K562 (cell line): Measurements from ENCODE around the gene CASP9. TPM values are rescaled to one million over a fixed set of nuclear protein-coding genes. Genes with fewer than 3 reads are reported as not detected.

Experiments
- BCL6 ChIP-seq: fragments of 250-450 bp; sonication (Bioruptor Pico); IDR thresholded peaks from 2 replicates; pipeline ENCODE4 v1.4.0; 2020
- BRD4 ChIP-seq: fragments of 200-600 bp; sonication (generic); IDR thresholded peaks from 2 replicates; pipeline ENCODE4 v1.6.1; 2017; ENCODE audit warnings: inconsistent platforms
- CEBPG ChIP-seq, 3 experiments: fragments of 200-800 bp in 1 of 3; sonication (Bioruptor generic) in 1 of 3; sonication (generic) in 1 of 3; formaldehyde crosslinking in 1 of 3; IDR thresholded peaks in 2 of 3; conservative IDR thresholded peaks in 1 of 3; 2 replicates each; pipeline versions ENCODE4 v1.6.1 to v1.8.0; 2016 to 2022; ENCODE audit warnings: missing compliant biosample characterization in 2 of 3, missing genetic modification characterization in 2 of 3, mild to moderate bottlenecking in 1 of 3, missing genetic modification reagents in 1 of 3
- KDM2B ChIP-seq: fragments of 250-450 bp; sonication (Bioruptor Pico); IDR thresholded peaks from 2 replicates; pipeline ENCODE4 v1.8.0; 2021; ENCODE audit warnings: mild to moderate bottlenecking, moderate library complexity
- MYNN ChIP-seq, 2 experiments: sonication (generic); formaldehyde crosslinking in 1 of 2; IDR thresholded peaks; 2 replicates each; pipeline versions ENCODE4 v1.5.0 to v1.6.1; 2016 to 2020; ENCODE audit warnings: antibody characterized with exemption in 1 of 2, missing genetic modification reagents in 1 of 2
- RBFOX2 ChIP-seq: fragments of 200-400 bp; formaldehyde crosslinking; IDR thresholded peaks from 2 replicates; pipeline ENCODE4 v1.6.1; 2017; ENCODE audit warnings: low read depth, mild to moderate bottlenecking, low read length, moderate library complexity
- RCOR1 ChIP-seq, 2 experiments: IDR thresholded peaks; 2 replicates each; pipeline ENCODE4 v1.6.1; 2012; ENCODE audit warnings: low read depth in 2 of 2, low read length in 2 of 2, borderline replicate concordance in 1 of 2, improper control_type of control experiment in 1 of 2
- SREBF1 ChIP-seq: fragments of 150-350 bp; IDR thresholded peaks from 2 replicates; pipeline ENCODE4 v1.6.1; 2014; ENCODE audit warnings: antibody characterized with exemption, low read depth, low read length, borderline replicate concordance
- ZNF444 ChIP-seq: fragments of 250-450 bp; sonication (Bioruptor Pico); IDR thresholded peaks from 2 replicates; pipeline ENCODE4 v1.4.0; 2020; ENCODE audit warnings: mild to moderate bottlenecking, moderate library complexity
- polyA plus RNA-seq, 8 experiments: library from polyadenylated mRNA; depleted of rRNA in 4 of 8; stranded (reverse) in 5 of 8; unstranded in 3 of 8; fragments of >200 nt; fragmentation: Nextera tagmentation in 2 of 8; fragmentation: Illumina TruSeq in 1 of 8; extraction: Ambion mirVana in 2 of 8; extraction: Trizol in 1 of 8; gene quantifications; 2 replicates each; pipeline versions ENCODE4 v1.2.1 to v1.2.3, GENCODE V29; 2011 to 2014; ENCODE audit warnings: inconsistent platforms in 1 of 8, missing spikeins in 1 of 8
- total RNA-seq, 7 experiments: library from RNA; depleted of rRNA in 6 of 7; stranded (reverse); fragments of >200 nt in 6 of 7; fragmentation: Illumina TruSeq in 2 of 7; extraction: Trizol in 2 of 7; gene quantifications; 2 replicates each; pipeline versions ENCODE4 v1.2.1 to v1.2.3, GENCODE V29; 2011 to 2021; ENCODE audit warnings: low replicate concordance in 1 of 7
- TF ChIP-seq, protein P1 (sequence below): sonication (generic); formaldehyde crosslinking; IDR thresholded peaks from 2 replicates; pipeline ENCODE4 v1.8.1; 2023; ENCODE audit warnings: mild to moderate bottlenecking, missing genetic modification reagents
- TF ChIP-seq, protein P2 (sequence below): fragments of 250-450 bp; sonication (Bioruptor Pico); IDR thresholded peaks from 2 replicates; pipeline ENCODE4 v1.8.0; 2021; ENCODE audit warnings: moderate library complexity, mild to moderate bottlenecking, inconsistent platforms
- TF ChIP-seq, protein P3 (sequence below), 2 experiments: fragments of 450-650 bp; formaldehyde crosslinking in 1 of 2; IDR thresholded peaks; 2 replicates each; pipeline versions ENCODE4 v1.4.0 to v1.6.1; 2014 to 2020; ENCODE audit warnings: mild to moderate bottlenecking in 2 of 2, borderline replicate concordance in 1 of 2, low read depth in 1 of 2

Gene CASP9
- total and polyA plus RNA-seq, 9 of the 15 experiments (the other 6 are each of a cell fraction or from before 2014, with no cell fraction given): 10.8 to 54.1 (median 30.7) TPM

DNA sequence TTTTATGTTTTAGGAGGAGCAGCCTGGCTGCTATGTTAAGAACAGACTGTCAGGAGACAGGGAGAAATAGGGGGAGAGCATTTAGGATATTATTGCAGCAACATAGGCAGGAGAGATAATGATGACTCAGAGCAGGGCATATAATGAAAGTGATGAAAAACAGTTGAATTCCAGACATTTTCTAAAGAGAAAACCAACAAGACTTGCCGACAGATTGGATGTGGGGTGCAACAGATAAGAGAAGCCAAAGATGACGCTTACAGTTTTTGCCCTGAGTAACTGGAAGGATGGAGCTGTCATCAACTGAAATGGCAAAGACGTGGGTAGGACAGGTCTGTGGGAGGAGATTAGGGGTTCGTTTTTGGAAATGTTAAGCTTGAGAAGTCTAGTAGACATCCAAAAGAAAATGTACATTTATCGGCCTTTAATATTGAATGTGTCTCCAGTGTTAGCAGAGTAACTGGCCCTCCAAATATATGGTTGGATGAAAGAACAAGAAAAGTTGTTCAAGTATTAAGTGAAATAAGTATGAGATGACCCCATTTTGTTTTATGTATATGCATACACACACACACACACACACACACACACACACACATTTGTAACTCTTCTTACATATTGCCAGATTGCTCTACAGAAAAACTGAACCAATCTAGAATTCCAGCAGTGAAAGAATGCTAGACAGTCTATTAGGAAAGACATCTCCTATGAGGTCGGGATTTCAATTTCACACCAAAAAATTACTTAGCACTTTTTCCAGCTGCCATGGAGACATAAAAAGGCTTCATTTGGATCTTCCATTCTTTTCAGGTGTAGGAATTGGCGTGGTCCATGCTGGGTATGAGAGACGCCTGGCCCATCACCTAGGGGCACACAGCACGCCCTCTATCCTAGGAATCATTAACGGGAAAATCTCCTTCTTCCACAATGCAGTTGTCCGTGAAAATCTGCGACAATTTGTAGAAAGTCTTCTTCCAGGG lies 19.9 kb upstream of the CASP9 start (continued):
- TF ChIP-seq RCOR1 (IDR thresholded peaks at IDR 0.05; ENCODE audit: borderline replicate concordance in 1 of 2, low read depth in 2 of 2, low read length in 2 of 2) (peak; percentile 91 to 98), BRD4 (0 out of 2 replicates have a peak, but pooled peaks have one; percentile 74), MYNN (IDR thresholded peaks at IDR 0.05) (peak; percentile 89; the same call in 1 of the 2 replicates), MYNN (CRISPR knock-in tag; IDR thresholded peaks at IDR 0.05) (no peak), CEBPG (CRISPR knock-in tag; IDR thresholded peaks at IDR 0.05) (peak; percentile 88), CEBPG (tag; conservative IDR thresholded peaks at IDR 0.05 in 1 of 2, IDR thresholded peaks at IDR 0.05 in 1 of 2) (peak; percentile 84 to 94), ZNF444 (no peak), BCL6 (no peak), RBFOX2 (no peak), SREBF1 (no peak), KDM2B (CRISPR knock-in tag) (no peak)
- TF ChIP-seq, protein P1, sequence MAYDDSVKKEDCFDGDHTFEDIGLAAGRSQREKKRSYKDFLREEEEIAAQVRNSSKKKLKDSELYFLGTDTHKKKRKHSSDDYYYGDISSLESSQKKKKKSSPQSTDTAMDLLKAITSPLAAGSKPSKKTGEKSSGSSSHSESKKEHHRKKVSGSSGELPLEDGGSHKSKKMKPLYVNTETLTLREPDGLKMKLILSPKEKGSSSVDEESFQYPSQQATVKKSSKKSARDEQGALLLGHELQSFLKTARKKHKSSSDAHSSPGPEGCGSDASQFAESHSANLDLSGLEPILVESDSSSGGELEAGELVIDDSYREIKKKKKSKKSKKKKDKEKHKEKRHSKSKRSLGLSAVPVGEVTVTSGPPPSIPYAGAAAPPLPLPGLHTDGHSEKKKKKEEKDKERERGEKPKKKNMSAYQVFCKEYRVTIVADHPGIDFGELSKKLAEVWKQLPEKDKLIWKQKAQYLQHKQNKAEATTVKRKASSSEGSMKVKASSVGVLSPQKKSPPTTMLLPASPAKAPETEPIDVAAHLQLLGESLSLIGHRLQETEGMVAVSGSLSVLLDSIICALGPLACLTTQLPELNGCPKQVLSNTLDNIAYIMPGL (CRISPR knock-in tag): no peak
- TF ChIP-seq, protein P2, sequence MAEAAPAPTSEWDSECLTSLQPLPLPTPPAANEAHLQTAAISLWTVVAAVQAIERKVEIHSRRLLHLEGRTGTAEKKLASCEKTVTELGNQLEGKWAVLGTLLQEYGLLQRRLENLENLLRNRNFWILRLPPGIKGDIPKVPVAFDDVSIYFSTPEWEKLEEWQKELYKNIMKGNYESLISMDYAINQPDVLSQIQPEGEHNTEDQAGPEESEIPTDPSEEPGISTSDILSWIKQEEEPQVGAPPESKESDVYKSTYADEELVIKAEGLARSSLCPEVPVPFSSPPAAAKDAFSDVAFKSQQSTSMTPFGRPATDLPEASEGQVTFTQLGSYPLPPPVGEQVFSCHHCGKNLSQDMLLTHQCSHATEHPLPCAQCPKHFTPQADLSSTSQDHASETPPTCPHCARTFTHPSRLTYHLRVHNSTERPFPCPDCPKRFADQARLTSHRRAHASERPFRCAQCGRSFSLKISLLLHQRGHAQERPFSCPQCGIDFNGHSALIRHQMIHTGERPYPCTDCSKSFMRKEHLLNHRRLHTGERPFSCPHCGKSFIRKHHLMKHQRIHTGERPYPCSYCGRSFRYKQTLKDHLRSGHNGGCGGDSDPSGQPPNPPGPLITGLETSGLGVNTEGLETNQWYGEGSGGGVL: no peak
- TF ChIP-seq, protein P3, sequence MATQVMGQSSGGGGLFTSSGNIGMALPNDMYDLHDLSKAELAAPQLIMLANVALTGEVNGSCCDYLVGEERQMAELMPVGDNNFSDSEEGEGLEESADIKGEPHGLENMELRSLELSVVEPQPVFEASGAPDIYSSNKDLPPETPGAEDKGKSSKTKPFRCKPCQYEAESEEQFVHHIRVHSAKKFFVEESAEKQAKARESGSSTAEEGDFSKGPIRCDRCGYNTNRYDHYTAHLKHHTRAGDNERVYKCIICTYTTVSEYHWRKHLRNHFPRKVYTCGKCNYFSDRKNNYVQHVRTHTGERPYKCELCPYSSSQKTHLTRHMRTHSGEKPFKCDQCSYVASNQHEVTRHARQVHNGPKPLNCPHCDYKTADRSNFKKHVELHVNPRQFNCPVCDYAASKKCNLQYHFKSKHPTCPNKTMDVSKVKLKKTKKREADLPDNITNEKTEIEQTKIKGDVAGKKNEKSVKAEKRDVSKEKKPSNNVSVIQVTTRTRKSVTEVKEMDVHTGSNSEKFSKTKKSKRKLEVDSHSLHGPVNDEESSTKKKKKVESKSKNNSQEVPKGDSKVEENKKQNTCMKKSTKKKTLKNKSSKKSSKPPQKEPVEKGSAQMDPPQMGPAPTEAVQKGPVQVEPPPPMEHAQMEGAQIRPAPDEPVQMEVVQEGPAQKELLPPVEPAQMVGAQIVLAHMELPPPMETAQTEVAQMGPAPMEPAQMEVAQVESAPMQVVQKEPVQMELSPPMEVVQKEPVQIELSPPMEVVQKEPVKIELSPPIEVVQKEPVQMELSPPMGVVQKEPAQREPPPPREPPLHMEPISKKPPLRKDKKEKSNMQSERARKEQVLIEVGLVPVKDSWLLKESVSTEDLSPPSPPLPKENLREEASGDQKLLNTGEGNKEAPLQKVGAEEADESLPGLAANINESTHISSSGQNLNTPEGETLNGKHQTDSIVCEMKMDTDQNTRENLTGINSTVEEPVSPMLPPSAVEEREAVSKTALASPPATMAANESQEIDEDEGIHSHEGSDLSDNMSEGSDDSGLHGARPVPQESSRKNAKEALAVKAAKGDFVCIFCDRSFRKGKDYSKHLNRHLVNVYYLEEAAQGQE (IDR thresholded peaks at IDR 0.05; ENCODE audit: borderline replicate concordance): no peak
- TF ChIP-seq, protein P3 (CRISPR knock-in tag; IDR thresholded peaks at IDR 0.05; ENCODE audit: low read depth): no peak
